Measurements from ENCODE around the gene PHKG2.

Gene PHKG2

DNA sequence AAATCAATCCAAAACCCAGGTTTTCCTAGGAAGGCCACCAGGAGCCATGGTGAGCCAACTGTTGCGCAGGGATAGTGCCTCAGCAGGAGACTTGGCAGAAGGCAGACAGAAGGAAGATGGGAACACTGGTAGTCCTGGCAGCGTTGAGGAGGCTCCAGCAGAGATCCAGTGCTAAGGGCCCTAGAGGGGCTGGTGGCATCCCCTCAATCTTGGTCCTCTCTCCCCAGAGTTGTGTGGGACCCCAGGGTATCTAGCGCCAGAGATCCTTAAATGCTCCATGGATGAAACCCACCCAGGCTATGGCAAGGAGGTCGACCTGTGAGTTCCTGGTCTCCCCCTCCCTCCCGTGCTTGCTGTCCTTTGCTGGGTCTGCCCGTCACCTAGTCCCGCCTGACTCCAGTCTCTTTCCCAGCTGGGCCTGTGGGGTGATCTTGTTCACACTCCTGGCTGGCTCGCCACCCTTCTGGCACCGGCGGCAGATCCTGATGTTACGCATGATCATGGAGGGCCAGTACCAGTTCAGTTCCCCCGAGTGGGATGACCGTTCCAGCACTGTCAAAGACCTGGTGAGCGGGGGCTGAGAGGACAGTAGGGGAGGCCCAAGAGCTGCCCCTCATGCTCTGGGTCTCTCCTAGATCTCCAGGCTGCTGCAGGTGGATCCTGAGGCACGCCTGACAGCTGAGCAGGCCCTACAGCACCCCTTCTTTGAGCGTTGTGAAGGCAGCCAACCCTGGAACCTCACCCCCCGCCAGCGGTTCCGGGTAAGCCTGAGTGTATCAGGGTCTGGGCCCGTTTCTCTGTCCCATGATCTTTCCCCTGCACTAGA is 7.9 kb downstream of the PHKG2 start:
- no peak for DNase-seq (ENCODE audit: low read depth in 2 of 2)

DNA sequence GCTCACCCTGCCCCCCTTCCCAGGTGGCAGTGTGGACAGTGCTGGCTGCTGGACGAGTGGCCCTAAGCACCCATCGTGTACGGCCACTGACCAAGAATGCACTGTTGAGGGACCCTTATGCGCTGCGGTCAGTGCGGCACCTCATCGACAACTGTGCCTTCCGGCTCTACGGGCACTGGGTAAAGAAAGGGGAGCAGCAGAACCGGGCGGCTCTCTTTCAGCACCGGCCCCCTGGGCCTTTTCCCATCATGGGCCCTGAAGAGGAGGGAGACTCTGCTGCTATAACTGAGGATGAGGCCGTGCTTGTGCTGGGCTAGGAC is 8.5 kb downstream of the PHKG2 start:
- no peak for DNase-seq (ENCODE audit: low read depth in 2 of 2)

DNA sequence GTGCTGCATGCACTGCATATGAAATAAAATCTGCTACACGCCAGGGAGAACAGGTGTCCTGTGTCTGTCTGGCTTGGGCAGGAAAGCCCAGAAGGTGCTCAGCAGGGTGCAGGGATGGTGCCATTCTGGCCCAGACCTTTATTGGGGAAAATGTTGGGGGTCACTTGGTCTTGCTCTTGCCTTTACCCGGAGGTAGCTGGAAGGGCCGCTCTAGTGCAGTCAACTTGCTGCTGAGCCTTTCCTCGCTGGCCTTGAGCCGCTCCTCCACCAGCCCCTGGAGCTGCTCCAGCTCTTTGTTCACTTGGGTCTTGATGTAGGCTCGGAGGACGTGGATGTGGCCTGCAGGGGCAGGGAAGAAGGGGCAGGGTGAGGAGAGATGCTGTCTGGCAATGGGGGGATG is 9.1 kb downstream of the PHKG2 start:
- DNase-seq (ENCODE audit: low read depth in 2 of 2), result no peak

DNA sequence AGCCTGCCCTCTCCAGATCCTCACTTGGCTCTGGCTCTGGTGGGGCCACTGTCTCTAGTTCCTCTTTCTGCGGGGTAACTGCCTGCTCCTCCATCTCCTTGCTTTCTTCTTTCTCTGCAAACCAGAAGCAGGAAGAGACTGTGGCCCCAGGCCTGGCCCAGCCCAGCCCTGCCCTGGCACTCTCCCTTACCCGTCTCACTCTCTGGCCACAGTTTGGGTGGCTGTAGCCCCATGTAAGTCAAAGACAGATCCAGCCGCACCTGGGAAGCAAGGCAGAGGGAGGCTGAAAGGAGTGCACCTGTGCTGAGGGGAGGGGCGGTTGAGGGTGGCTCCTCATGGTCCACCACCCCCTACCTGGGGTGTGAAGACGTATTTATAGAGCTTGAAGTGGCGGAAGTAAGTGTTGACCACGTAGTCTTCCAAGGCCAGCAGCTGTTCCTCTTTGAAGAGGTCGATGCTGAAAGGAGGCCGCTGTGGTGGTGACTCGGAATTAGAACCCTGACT is 10.8 kb downstream of the PHKG2 start:
- no peak for DNase-seq (ENCODE audit: low read depth in 2 of 2)

DNA sequence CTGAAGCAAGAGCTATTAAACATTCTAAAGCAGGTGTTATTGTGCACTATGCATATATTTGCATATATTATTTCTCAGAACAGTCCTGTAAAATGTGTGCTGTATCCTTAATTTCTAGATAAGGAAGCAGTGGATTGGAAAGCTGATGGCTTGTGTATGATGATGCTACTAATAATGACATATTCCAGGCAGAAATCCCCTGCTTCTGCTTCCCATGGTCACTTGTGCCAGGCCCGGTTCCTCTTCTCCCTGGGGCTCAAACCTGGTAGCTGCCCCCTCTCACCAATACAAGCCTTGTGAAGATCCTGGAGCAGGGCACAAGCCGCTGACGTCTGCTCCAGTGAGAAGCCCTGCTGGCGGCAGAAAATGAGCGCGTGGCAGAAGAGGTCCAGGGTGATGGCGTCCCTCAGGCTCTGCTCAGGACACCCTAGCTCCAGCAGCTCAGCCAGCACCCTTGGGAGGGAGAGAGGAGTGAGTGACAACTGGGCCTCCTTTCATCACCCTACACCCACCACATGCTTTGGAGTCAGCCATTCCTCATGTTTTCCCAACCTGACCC is 11.9 kb downstream of the PHKG2 start:
- no peak for DNase-seq (ENCODE audit: low read depth in 2 of 2)

DNA sequence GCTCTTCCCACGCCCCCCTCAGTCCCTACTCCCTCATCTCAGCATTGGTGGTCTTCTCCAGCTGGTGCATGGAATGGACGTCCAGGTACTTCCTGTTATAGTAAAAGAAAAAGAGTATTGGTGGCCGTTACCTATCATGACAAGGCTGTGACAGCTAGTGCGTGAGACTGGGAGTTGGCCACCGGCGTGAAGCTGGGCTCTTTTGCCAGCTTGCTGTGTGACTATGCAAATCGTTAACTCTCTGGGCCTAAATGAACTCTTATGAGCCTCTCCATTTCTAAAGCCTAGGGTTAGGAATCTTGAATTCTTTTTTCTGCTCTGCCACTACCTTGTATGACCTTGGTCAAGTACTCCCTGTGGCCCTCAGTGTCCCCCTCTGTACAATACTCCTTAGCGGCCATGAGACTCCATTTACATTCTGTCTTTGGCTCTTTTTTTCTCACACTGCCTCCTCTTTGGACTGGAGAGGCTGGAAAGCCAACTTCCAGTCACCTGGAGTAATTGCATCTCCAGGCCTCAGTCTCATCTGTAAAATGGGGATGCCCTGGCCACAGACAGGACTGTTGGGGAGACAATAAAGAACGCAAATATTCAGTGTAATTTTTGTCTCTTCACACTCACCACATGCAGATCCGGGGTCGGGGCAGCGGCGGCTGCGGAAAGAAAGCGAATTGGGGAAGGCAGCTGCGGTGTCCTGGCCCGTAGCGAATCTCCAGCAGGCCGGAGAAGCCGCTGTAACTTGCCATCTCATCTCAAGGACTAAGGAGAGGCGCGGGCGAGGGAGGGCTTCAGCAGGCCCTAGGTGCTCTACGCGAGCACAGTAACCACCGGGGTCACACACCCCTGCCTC is 12.6 kb downstream of the PHKG2 start:
- DNase-seq (ENCODE audit: low read depth in 2 of 2), result no peak

DNA sequence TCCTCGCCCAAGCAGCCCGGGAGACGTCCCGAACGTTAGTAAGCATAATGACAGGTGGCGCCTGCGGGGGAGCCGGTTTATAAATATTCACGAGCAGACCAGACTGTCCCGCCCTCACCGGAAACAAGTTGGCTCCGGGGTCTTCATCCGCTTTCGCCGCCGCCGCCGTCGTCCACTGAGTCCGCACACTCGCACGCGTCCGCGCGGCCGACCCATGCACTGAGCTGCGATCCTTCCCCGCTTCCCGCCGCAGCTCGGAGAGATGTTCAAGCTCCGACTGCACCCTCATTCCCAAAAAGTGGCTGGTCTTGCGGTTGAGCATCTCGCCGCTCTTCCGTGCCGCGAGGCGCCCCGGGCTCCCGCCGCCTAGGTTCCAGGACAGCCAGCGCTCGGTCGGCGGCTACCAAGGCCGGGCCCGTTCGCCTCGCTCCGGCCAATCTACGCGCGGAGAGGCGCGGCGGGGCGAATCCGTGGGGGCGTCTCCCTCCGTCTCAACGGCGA is 13.3 kb downstream of the PHKG2 start:
- DNase-seq (ENCODE audit: low read depth in 2 of 2), result peak in 1 of 2 donors; percentile 44

DNA sequence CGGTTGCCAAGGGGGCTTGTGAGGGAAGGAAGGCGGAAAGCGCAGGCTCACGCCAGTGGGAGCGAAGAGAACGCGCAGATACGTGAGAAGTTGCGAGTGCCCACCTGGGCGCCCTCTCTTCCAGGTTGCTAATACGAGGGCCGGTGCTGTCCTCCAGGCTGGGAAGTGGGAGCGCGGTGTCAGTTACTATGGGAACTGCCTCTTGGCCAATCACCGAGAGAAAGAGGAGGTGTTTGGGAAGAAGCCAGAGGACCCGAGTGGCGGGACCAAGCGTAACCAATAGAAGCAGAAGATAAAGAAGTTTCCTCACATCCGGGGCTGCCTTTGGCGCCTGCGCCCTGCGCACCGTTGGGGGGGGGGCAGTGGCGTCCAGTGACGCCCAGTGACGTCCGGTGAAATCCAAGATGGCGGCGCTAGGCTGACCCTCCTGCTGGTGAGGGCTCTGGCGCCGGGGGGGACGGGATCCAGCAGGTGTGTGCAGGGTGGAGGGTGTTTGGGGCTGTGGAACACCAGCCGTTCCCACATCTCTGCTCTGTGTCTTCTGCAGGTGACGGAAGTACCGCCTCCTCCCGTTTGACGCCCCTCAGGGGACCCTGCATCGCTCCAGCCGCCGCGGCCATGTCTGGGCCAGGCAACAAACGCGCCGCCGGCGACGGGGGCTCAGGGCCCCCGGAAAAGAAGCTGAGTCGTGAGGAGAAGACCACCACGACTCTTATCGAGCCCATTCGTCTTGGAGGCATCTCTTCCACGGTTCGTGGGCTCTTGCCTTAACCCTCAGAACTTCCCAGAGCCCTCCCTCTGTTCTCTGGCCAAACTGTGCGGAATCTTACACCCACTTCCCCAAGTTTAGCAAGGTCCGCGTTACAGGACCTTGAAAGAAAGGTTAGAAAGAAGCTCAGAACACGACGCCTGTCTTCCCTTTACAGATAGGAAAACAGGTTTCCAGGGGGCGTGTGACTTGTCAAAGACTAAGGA is 14.0 kb downstream of the PHKG2 start, which contains the start of the genes CFAP119 and RNF40:
Gene CFAP119, minus strand, starts transcription at position 135 of the 975 bp plus-strand sequence. CDS start 314 bp downstream, outside the sequence.
Gene RNF40, plus strand, starts transcription at position 395 of the 975 bp plus-strand sequence. Its CDS starts 224 bp downstream, at position 619.
- peak; percentile 89 for DNase-seq (ENCODE audit: low read depth in 2 of 2)

DNA sequence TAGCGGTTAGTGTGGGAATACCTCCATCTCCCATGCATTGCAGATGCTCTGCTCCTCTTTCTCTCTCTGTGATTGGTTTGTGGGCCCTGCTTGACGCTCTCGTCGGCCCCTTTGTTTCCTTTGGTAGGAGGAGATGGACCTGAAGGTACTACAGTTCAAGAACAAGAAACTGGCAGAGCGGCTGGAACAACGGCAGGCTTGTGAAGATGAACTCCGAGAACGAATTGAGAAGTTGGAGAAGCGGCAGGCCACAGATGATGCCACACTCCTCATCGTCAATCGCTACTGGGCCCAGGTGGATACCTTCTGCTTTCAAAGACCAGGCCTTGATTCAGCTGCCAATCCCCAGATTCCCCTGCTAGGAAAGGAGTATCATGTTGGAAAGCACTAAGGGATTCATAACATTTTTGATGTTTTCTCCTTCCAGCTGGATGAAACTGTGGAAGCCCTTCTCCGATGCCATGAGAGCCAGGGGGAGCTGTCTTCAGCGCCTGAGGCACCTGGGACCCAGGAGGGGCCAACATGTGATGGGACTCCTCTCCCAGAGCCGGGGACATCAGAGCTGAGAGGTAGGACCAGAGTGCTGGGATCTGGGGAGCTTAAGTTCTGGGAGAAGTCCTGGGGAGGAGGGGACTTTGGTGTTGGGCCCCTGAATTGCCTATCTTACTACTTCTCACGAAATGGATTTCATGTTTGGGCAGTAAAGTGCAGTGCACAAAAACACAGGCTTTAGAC is 14.9 kb downstream of the PHKG2 start:
- DNase-seq (ENCODE audit: low read depth in 2 of 2), result no peak

DNA sequence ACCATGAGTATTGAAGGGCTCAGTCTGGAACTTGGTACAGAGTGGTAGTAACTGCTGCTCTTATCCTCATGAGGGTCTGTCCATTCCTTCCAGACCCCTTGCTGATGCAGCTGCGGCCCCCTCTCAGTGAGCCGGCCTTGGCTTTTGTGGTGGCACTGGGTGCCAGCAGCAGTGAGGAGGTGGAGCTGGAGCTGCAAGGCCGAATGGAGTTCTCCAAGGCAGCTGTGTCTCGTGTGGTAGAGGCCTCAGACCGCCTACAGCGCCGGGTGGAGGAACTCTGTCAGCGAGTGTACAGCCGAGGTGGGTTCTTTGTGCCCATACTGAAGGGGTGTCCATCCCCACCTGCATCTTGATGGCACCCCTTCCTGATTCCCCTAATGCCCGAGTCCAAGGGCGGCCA is 15.9 kb downstream of the PHKG2 start:
- no peak for DNase-seq (ENCODE audit: low read depth in 2 of 2)

DNA sequence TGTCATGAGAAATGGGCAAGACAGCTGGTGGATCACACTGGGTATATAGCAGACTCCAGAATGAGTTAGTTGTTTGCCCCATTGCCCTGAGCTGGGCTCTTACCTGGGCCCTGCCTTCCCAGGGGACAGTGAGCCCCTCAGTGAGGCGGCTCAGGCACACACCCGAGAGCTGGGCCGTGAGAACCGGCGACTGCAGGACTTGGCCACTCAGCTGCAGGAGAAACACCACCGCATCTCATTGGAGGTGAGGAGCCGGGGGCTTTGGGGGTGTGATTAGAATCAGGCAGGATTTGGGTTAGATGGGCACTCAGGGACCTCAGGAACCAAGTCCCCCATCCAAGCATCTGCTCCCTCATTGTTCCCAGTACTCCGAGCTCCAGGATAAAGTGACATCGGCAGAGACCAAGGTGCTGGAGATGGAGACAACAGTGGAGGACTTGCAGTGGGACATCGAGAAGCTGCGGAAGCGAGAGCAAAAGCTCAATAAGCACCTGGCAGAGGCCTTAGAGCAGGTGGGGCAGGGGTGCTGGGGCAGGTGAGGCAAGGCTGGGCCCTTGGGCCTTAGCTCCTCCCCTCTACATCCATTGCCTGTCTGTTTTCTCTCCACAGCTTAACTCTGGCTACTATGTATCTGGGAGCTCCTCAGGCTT is 16.7 kb downstream of the PHKG2 start:
- no peak for DNase-seq (ENCODE audit: low read depth in 2 of 2)

DNA sequence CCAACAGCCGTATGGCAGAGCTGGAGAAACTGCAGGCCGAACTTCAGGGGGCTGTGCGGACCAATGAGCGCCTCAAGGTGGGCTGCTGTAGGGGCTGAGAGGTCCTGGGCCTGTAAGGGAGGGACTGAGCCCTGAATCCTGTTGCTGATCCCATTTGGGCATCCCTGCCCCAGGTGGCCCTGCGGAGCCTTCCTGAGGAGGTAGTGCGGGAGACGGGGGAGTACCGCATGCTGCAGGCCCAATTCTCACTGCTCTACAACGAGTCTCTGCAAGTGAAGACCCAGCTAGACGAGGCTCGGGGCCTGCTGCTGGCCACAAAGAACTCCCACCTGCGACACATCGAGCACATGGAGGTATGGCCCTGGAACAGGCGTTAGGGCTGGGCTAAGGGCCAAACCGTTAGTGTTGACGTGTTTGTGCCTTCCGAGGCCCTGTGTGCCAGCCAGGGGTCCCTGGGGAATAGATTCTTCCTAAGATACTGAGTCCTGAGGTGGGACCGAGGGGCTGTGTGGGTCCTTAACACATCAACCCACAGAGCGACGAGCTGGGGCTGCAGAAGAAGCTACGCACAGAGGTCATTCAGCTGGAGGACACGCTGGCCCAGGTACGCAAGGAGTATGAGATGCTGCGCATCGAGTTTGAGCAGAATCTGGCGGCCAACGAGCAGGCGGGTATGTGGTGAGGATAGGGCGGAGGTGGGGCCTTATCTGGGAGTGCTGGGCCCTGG is 18.1 kb downstream of the PHKG2 start:
- DNase-seq (ENCODE audit: low read depth in 2 of 2), result no peak

DNA sequence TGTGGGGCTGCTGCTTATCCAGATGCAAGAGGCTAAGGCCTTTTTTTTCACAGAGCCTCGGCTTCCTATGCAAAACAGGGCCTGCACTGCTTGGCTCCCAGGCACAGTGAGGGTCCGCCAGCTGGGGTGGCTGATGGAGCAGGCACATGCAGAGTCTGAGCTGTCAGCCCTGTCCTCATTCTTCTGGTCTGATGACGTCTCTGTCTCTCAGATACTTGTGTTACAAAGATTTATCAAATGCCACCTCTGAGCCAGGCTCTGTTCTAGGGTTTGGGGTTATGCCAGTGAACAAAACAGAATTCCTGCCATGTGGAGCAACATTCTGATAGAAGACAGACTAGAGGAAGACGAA is 18.7 kb downstream of the PHKG2 start:
- DNase-seq (ENCODE audit: low read depth in 2 of 2), result no peak

DNA sequence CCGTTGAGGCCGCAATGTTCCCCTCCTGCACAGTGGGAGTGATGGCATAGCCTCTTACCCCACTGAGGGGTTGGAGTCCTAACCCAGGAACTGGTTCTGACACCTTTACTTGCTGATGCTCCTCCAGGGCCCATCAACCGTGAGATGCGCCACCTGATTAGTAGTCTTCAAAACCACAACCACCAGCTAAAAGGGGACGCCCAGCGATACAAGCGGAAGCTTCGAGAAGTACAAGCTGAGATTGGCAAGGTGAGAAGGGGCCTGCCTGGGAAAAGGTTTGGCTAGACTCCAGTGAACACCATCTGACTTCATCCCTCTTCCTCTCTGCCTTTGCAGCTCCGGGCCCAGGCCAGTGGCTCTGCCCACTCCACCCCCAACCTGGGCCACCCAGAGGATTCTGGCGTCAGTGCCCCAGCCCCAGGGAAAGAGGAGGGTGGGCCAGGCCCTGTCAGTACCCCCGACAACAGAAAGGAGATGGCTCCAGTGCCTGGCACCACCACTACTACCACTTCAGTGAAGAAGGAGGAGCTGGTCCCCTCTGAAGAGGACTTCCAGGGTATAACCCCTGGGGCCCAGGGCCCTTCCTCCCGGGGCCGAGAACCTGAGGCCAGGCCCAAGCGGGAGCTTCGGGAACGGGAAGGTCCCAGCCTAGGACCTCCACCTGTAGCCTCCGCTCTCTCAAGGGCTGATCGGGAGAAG is 19.7 kb downstream of the PHKG2 start:
- no peak for DNase-seq (ENCODE audit: low read depth in 2 of 2)

DNA sequence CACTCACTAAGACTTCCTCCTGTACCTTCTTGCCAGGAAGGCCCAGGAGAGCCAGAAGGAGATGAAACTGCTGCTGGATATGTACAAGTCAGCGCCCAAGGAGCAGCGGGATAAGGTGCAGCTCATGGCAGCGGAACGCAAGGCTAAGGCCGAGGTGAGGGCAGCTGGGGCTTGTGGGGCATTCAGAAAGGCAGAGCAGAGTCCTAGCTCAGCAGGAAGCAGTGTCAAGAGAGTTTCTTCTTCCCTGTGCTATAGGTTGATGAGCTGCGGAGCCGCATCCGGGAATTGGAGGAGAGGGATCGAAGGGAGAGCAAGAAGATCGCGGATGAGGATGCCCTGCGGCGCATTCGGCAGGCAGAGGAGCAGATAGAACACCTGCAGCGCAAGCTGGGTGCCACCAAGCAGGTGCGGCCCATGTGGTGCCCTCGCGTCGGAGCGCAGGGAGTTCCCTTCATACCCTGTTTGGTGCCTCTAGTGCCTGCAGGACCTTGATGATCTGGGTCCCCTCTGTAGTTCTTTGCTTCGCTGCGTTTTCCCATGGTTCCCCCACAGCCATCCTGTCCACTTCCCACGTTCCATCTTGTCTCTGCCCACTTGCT is 20.5 kb downstream of the PHKG2 start:
- DNase-seq (ENCODE audit: low read depth in 2 of 2), result no peak

DNA sequence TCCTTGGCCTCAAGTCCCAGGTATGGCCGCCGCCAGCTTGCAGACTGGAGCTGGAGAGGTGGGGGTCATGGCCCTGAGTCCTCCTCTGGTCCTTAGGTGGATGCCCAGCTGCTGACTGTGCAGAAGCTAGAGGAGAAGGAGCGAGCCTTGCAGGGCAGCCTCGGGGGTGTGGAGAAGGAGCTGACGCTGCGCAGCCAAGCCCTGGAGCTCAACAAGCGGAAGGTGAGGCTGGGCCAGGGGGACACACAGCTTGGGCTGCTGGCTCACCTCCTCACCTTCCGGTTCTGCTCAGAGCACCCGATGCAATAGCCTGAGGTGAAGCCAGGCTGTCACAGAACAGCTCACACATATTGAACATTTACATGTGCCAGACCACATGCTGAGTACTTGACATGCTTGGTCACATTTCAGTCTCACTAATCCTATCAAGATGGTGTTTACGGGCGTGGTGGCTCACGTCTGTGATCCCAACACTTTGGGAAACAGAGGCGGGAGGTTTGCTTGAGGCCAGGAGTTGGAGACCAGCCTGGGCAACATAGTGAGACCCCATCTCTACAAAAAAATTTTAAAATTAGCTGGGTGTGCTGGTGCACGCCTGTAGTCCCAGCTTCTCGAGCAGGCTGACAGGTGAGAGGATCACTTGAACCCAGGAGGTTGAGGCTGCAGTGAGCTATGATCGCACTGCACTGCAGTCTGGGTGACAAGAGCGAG is 21.3 kb downstream of the PHKG2 start:
- DNase-seq (ENCODE audit: low read depth in 2 of 2), result no peak

DNA sequence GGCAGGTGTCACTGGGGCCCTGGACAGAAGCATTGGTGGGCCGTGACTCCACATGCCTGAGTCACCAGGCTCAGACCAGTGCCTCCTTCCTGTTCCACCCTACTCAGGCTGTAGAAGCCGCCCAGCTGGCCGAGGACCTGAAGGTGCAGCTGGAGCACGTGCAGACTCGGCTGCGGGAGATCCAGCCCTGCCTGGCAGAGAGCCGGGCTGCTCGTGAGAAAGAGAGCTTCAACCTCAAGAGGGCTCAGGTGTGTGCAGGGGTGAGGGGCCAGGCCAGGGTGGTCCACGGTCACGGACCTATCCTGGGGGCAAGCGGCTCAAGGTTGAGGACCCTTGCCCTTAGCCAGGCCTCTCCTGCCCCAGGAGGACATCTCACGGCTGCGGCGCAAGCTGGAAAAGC is 23.5 kb downstream of the PHKG2 start:
- no peak for DNase-seq (ENCODE audit: low read depth in 2 of 2)

DNA sequence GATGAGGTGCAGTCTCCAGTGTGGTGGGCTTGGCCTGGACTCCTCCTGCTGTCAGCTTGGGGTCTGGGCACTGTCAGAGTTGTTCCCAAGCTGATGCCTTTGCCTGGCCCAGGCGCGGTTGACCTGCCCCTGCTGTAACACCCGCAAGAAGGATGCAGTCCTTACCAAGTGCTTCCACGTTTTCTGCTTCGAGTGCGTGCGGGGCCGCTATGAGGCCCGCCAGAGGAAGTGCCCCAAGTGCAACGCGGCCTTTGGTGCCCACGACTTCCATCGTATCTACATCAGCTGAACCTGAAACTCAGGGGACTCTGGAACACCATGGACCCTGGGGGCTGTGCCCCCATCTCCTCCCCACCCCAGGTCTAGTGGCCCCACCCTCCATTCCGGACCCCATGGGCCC is 25.6 kb downstream of the PHKG2 start:
- DNase-seq (ENCODE audit: low read depth in 2 of 2), result no peak

Data from stimulated activated CD8-positive, alpha-beta memory T cell treated with anti-CD3 and anti-CD28 coated beads, Interleukin-15, amount 100 ng/mL, for 48 hours (primary cell).